Measurements from ENCODE around the gene FGD2.

The FGD2 gene, protein sequence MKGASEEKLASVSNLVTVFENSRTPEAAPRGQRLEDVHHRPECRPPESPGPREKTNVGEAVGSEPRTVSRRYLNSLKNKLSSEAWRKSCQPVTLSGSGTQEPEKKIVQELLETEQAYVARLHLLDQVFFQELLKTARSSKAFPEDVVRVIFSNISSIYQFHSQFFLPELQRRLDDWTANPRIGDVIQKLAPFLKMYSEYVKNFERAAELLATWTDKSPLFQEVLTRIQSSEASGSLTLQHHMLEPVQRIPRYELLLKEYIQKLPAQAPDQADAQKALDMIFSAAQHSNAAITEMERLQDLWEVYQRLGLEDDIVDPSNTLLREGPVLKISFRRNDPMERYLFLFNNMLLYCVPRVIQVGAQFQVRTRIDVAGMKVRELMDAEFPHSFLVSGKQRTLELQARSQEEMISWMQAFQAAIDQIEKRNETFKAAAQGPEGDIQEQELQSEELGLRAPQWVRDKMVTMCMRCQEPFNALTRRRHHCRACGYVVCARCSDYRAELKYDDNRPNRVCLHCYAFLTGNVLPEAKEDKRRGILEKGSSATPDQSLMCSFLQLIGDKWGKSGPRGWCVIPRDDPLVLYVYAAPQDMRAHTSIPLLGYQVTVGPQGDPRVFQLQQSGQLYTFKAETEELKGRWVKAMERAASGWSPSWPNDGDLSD

GRCh38 chr6:37005061-37005810 is at the start of gene FGD2:
TSS of gene FGD2 (plus strand) at chr6:37005655. CDS start at chr6:37005818, 163 bp downstream.
- Histone ChIP-seq H3K4me1 (ENCODE audit: insufficient read depth, low read length) (no peaks in the 10 kb centered on the region), H3K9me3 (ENCODE audit: control insufficient read depth, insufficient read depth, low read length) (no peaks in the 10 kb centered on the region), H3K36me3 (ENCODE audit: insufficient read depth, low read length) (no peaks in the 10 kb centered on the region), H3K9ac (ENCODE audit: low read depth, low read length) (no peak within 1 kb of the TSS)

GRCh38 chr6:36955671-36956445 is 49.6 kb upstream of the FGD2 start:
- H3K9ac ChIP-seq (ENCODE audit: low read depth, low read length), result no peak overlapping the region

GRCh38 chr6:36956446-36956820 is 49.0 kb upstream of the FGD2 start:
- no peak overlapping the region for H3K9ac ChIP-seq (ENCODE audit: low read depth, low read length)
- peaks cover 8% of the 10 kb centered on the region for H3K4me1 ChIP-seq (ENCODE audit: insufficient read depth, low read length)
- H3K9me3 ChIP-seq (ENCODE audit: control insufficient read depth, insufficient read depth, low read length), result no peaks in the 10 kb centered on the region
- no peaks in the 10 kb centered on the region for H3K36me3 ChIP-seq (ENCODE audit: insufficient read depth, low read length)

More at GRCh38 chr6:36955671-36956445, 49.6 kb upstream of the FGD2 start:
- H3K9me3 ChIP-seq (ENCODE audit: control insufficient read depth, insufficient read depth, low read length), result no peaks in the 10 kb centered on the region
- H3K4me1 ChIP-seq (ENCODE audit: insufficient read depth, low read length), result peaks cover 8% of the 10 kb centered on the region
- H3K36me3 ChIP-seq (ENCODE audit: insufficient read depth, low read length), result no peaks in the 10 kb centered on the region

DNA sequence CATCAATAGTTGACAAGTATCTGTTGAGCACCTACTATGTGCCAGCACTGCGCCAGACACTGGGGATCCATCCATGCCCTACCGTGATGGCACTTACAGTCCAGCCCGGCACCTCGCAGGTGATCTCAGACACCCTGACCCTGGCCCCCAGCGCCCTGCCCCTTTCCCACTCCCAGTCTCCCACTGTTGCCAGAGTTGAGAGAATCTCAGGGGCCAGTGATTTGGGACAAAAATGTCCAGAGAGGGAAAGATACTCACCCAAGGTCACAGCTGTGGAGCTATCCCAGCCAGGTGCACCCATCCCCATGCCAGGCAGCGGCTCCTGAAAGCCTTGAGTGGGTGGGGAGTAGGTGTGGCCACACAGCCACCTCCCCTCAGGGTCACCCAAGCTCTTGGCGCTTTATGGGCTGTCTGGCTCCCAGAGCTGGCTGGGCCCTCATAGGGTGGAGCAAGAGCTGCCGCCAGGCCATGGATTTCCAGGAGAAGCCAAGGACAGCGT is 47.6 kb upstream of the FGD2 start:
- Histone ChIP-seq H3K4me1 (ENCODE audit: insufficient read depth, low read length) (peaks cover 8% of the 10 kb centered on the region), H3K9me3 (ENCODE audit: control insufficient read depth, insufficient read depth, low read length) (no peaks in the 10 kb centered on the region), H3K9ac (ENCODE audit: low read depth, low read length) (no peak overlapping the region), H3K36me3 (ENCODE audit: insufficient read depth, low read length) (no peaks in the 10 kb centered on the region)

DNA sequence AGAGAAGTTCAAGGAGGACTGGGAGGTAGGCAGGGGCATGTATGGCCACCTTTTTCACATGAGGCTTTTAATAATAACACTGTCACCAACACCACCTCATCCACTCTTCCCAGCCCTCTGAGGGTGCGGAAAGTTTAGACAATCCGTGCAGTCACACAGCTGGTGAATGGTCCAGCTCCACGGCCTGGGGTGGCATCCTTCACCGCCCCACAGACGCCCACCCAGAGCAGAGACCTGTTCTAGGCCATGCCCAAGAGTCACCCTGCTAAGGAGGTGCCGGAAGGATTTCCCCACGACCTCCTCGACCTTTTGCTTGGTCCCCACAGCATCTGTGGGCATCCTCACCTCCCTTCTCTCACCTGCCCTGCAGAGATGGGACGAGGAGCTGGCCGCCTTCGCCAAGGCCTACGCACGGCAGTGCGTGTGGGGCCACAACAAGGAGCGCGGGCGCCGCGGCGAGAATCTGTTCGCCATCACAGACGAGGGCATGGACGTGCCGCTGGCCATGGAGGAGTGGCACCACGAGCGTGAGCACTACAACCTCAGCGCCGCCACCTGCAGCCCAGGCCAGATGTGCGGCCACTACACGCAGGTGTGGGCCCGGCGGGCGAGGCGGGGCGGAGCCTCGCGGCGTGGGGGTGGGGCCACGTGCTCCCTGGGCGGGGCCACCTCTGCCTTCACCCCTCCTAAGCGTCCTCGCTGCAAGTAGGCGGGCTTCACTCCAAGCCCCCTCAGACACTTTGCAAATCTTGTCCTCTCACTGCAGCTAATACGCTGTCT is 46.5 kb upstream of the FGD2 start:
- H3K9me3 ChIP-seq (ENCODE audit: control insufficient read depth, insufficient read depth, low read length), result no peaks in the 10 kb centered on the region
- peaks cover 10% of the 10 kb centered on the region for H3K4me1 ChIP-seq (ENCODE audit: insufficient read depth, low read length)
- H3K9ac ChIP-seq (ENCODE audit: low read depth, low read length), result no peak overlapping the region
- no peaks in the 10 kb centered on the region for H3K36me3 ChIP-seq (ENCODE audit: insufficient read depth, low read length)

DNA sequence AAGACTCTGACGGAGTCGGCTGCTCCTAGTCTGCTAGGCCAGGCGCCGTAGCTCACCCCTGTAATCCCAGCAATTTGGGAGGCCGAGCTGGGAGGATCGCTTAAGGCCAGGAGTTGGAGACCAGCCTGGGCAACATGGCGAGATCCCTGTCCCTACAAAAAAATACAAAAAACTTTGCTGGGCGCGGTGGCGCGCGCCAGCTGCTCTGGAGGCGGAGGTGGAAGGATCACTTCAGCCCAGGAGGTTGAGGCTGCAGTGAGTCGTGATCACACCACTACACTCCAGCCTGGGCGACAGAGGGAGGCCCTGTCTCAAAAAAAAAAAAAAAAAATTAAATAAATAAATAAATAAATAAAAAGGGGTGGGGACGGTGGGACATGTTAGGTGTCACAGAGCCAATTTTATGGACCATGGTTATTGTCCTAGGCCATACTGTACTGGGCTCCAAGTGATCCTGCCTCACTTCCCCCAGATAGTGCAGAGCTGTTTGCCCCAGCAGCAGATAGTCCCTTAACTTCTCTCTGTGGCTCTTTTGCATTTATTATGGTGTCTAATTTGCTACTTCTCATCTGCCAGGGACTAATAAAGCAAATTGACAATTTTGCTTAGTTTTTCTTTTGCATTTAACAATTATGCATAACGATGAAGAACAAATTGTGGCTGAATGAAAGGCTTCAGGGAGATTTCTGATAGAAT is 45.8 kb upstream of the FGD2 start:
- no peak overlapping the region for H3K9ac ChIP-seq (ENCODE audit: low read depth, low read length)
- no peaks in the 10 kb centered on the region for H3K36me3 ChIP-seq (ENCODE audit: insufficient read depth, low read length)
- H3K9me3 ChIP-seq (ENCODE audit: control insufficient read depth, insufficient read depth, low read length), result no peaks in the 10 kb centered on the region
- peaks cover 15% of the 10 kb centered on the region for H3K4me1 ChIP-seq (ENCODE audit: insufficient read depth, low read length)

DNA sequence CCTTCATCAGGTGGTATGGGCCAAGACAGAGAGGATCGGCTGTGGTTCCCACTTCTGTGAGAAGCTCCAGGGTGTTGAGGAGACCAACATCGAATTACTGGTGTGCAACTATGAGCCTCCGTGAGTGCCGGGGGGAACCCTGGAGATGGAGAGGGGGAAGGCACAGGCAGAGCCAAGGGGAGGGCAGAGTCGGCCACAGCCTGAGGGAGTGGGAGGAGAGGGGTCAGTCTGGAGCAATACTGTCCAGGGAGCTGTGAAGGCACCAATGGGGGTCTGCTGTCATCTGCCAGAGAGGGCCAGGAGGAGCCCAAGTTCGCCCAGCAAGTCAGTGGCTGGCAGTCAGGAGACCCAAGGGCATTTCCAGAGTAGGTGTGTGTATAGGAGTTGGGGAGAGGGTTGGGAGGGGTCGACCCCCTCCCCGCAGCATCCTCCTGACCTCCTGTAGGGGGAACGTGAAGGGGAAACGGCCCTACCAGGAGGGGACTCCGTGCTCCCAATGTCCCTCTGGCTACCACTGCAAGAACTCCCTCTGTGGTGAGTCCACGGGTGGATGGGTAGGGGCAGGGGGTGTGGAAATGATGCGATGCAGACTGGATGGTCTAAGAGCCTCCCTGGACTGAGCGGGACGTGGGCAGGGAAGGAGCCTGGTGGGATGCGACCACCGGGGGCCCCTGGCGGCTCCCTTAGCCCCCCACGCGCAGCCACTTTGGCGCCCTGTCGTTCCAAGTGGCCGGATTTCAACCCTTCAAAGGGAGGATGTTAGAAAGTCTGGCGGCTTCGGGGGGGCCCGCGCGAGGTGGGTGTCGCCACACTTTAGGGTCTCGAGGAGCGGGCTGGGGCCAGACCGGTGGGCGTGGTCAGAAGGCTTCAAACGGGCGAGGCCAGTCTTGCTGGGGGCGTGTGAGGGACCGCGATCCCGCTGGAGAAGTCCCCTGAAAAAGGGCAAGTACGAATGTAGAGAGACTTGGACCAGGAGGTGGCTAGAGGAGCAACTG is 43.7 kb upstream of the FGD2 start:
- no peaks in the 10 kb centered on the region for H3K9me3 ChIP-seq (ENCODE audit: control insufficient read depth, insufficient read depth, low read length)
- no peak overlapping the region for H3K9ac ChIP-seq (ENCODE audit: low read depth, low read length)
- no peaks in the 10 kb centered on the region for H3K36me3 ChIP-seq (ENCODE audit: insufficient read depth, low read length)
- peaks cover 15% of the 10 kb centered on the region for H3K4me1 ChIP-seq (ENCODE audit: insufficient read depth, low read length)

DNA sequence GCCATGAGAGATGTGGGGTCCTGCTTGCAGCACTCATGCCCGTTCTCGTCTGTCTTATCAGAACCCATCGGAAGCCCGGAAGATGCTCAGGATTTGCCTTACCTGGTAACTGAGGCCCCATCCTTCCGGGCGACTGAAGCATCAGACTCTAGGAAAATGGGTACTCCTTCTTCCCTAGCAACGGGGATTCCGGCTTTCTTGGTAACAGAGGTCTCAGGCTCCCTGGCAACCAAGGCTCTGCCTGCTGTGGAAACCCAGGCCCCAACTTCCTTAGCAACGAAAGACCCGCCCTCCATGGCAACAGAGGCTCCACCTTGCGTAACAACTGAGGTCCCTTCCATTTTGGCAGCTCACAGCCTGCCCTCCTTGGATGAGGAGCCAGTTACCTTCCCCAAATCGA is 42.6 kb upstream of the FGD2 start:
- peaks cover 15% of the 10 kb centered on the region for H3K4me1 ChIP-seq (ENCODE audit: insufficient read depth, low read length)
- H3K36me3 ChIP-seq (ENCODE audit: insufficient read depth, low read length), result no peaks in the 10 kb centered on the region
- H3K9ac ChIP-seq (ENCODE audit: low read depth, low read length), result no peak overlapping the region
- no peaks in the 10 kb centered on the region for H3K9me3 ChIP-seq (ENCODE audit: control insufficient read depth, insufficient read depth, low read length)

- Histone ChIP-seq H3K9me3 (ENCODE audit: control insufficient read depth, insufficient read depth, low read length) (no peaks in the 10 kb centered on the region), H3K9ac (ENCODE audit: low read depth, low read length) (no peak overlapping the region), H3K4me1 (ENCODE audit: insufficient read depth, low read length) (peaks cover 15% of the 10 kb centered on the region), H3K36me3 (ENCODE audit: insufficient read depth, low read length) (no peaks in the 10 kb centered on the region)
These were observed 41.8 kb upstream of the FGD2 start for GRCh38 chr6:36963451-36964290.

- Histone ChIP-seq H3K9ac (ENCODE audit: low read depth, low read length) (no peak overlapping the region), H3K4me1 (ENCODE audit: insufficient read depth, low read length) (peaks cover 15% of the 10 kb centered on the region)
These were observed 41.1 kb upstream of the FGD2 start for GRCh38 chr6:36964349-36964748.

DNA sequence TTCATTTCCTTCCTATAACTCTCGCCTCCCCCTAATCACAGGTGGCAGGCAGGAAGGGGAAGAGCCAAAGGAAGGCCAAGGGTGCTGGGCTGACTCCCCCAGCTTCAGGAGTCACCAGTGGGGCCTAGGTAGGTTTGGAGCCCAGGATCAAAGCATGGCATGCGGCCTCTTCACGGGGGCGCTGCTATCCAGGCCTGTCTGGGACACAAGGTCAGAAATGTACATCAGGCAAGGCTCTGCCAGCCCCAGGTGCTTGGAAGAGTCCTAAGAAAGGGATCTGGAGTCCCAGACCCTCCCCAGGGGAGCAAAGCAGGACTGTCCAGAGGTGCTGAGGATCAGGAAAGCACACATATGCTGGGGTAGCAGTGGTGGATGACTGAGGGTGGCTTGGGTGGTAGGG is 40.5 kb upstream of the FGD2 start:
- Histone ChIP-seq H3K4me1 (ENCODE audit: insufficient read depth, low read length) (peaks cover 15% of the 10 kb centered on the region), H3K9me3 (ENCODE audit: control insufficient read depth, insufficient read depth, low read length) (no peaks in the 10 kb centered on the region), H3K36me3 (ENCODE audit: insufficient read depth, low read length) (peaks cover 11% of the 10 kb centered on the region), H3K9ac (ENCODE audit: low read depth, low read length) (no peak overlapping the region)

More at GRCh38 chr6:36964349-36964748, 41.1 kb upstream of the FGD2 start:
- Histone ChIP-seq H3K36me3 (ENCODE audit: insufficient read depth, low read length) (peaks cover 6% of the 10 kb centered on the region), H3K9me3 (ENCODE audit: control insufficient read depth, insufficient read depth, low read length) (no peaks in the 10 kb centered on the region)
